GM23338 (cell line): ENCODE measurements around the gene CDNF. TPM values are rescaled to one million over a fixed set of nuclear protein-coding genes. Genes with fewer than 3 reads are reported as not detected.

Experiments
- ATAC-seq: fragments of 200-7000 bp; cut with Tn5 transposase; 3 replicates; pipeline ENCODE4 v1.9.1; 2020
- DNase-seq: peaks from one replicate; pipeline ENCODE4 v3.0.0-alpha.2; 2015; ENCODE audit warnings: low spot score
- H2AFZ ChIP-seq: fragments of 200-600 bp; sonication (generic); 2 replicates; pipeline ENCODE4 v1.8.0; 2016; ENCODE audit warnings: antibody characterized with exemption, mild to moderate bottlenecking, moderate library complexity
- H3F3A ChIP-seq: fragments of 200-600 bp; sonication (generic); replicated peaks from 2 replicates; pipeline ENCODE4 v1.8.0; 2017; ENCODE audit warnings: antibody characterized with exemption, mixed run types, low read depth
- H3K27ac ChIP-seq: fragments of 200-600 bp; sonication (generic); 2 replicates; pipeline ENCODE4 v1.6.1; 2016; ENCODE audit warnings: low read depth
- H3K27me3 ChIP-seq: fragments of 200-600 bp; sonication (generic); 2 replicates; pipeline ENCODE4 v1.8.0; 2016; ENCODE audit warnings: mild to moderate bottlenecking, mixed run types, moderate library complexity; ENCODE audit not compliant: insufficient read depth
- H3K36me3 ChIP-seq: fragments of 200-600 bp; sonication (generic); 2 replicates; pipeline ENCODE4 v1.8.0; 2016; ENCODE audit warnings: mild to moderate bottlenecking; ENCODE audit not compliant: insufficient read depth
- H3K4me1 ChIP-seq: fragments of 200-600 bp; sonication (generic); 2 replicates; pipeline ENCODE4 v1.8.0; 2016; ENCODE audit warnings: mild to moderate bottlenecking, moderate library complexity; ENCODE audit not compliant: insufficient read depth
- H3K4me2 ChIP-seq: fragments of 200-600 bp; sonication (generic); 2 replicates; pipeline ENCODE4 v1.7.1; 2017; ENCODE audit warnings: mixed run types
- H3K4me3 ChIP-seq: fragments of 200-600 bp; sonication (generic); 2 replicates; pipeline ENCODE4 v1.6.1; 2016; ENCODE audit warnings: mixed run types
- H3K79me2 ChIP-seq: fragments of 200-600 bp; sonication (generic); replicated peaks from 2 replicates; pipeline ENCODE4 v1.8.0; 2017; ENCODE audit warnings: mild to moderate bottlenecking; ENCODE audit not compliant: insufficient read depth
- H3K9me2 ChIP-seq: fragments of 200-600 bp; sonication (generic); 2 replicates; pipeline ENCODE4 v1.8.0; 2017; ENCODE audit not compliant: insufficient read depth
- H4K20me1 ChIP-seq: fragments of 200-600 bp; sonication (generic); replicated peaks from 2 replicates; pipeline ENCODE4 v1.8.0; 2017; ENCODE audit warnings: mild to moderate bottlenecking; ENCODE audit not compliant: insufficient read depth
- H3K27ac Mint-ChIP-seq: 2 replicates; pipeline ENCODE4 v1.8.0; 2020; ENCODE audit warnings: inconsistent platforms, mild to moderate bottlenecking, moderate library complexity, mixed read lengths
- H3K27me3 Mint-ChIP-seq: 3 replicates; pipeline ENCODE4 v1.8.0; 2022; ENCODE audit warnings: low read depth, mild to moderate bottlenecking, moderate library complexity, mixed read lengths, inconsistent platforms; ENCODE audit not compliant: insufficient read depth, poor library complexity
- H3K36me3 Mint-ChIP-seq: 3 replicates; pipeline ENCODE4 v1.8.0; 2021; ENCODE audit warnings: low read depth, mild to moderate bottlenecking, inconsistent platforms, moderate library complexity, mixed read lengths
- H3K4me1 Mint-ChIP-seq: 3 replicates; pipeline ENCODE4 v1.8.0; 2020; ENCODE audit warnings: mild to moderate bottlenecking, inconsistent platforms, mixed read lengths
- H3K4me3 Mint-ChIP-seq: 3 replicates; pipeline ENCODE4 v1.8.0; 2021; ENCODE audit warnings: moderate library complexity, mild to moderate bottlenecking, inconsistent platforms, mixed read lengths
- H3K9me3 Mint-ChIP-seq: 3 replicates; pipeline ENCODE4 v1.8.0; 2020; ENCODE audit warnings: moderate library complexity, mild to moderate bottlenecking, inconsistent platforms, mixed read lengths
- CREB1 ChIP-seq: fragments of 250-450 bp; sonication (Bioruptor Pico); IDR thresholded peaks from 2 replicates; pipeline ENCODE4 v1.5.0; 2020; ENCODE audit warnings: low read depth, mild to moderate bottlenecking, moderate library complexity
- EZH2 ChIP-seq: fragments of 200-600 bp; sonication (generic); IDR thresholded peaks from one replicate; pipeline ENCODE4 v1.8.0; 2017; ENCODE audit warnings: antibody characterized with exemption, mild to moderate bottlenecking, low read depth; ENCODE audit not compliant: unreplicated experiment
- EZH2phosphoT487 ChIP-seq: fragments of 200-600 bp; sonication (generic); IDR thresholded peaks from one replicate; pipeline ENCODE4 v1.8.1; 2018; ENCODE audit warnings: antibody characterized with exemption; ENCODE audit not compliant: unreplicated experiment
- JUNB ChIP-seq: IDR thresholded peaks from one replicate; pipeline ENCODE4 v1.6.1; 2016; ENCODE audit warnings: antibody characterized with exemption; ENCODE audit not compliant: unreplicated experiment
- NANOG ChIP-seq: IDR thresholded peaks from 2 replicates; pipeline ENCODE4 v1.6.1; 2016; ENCODE audit warnings: antibody characterized with exemption, borderline replicate concordance
- POLR2AphosphoS5 ChIP-seq: IDR thresholded peaks from 2 replicates; pipeline ENCODE4 v1.6.1; 2016; ENCODE audit warnings: antibody characterized with exemption, low read depth
- STAT1 ChIP-seq: IDR thresholded peaks from one replicate; pipeline ENCODE4 v1.6.1; 2016; ENCODE audit warnings: antibody characterized with exemption; ENCODE audit not compliant: unreplicated experiment
- ZNF114 ChIP-seq: fragments of 250-450 bp; sonication (Bioruptor Pico); IDR thresholded peaks from 2 replicates; pipeline ENCODE4 v1.5.0; 2020; ENCODE audit warnings: mild to moderate bottlenecking, moderate library complexity
- ZNF331 ChIP-seq: fragments of 250-450 bp; sonication (Bioruptor Pico); IDR thresholded peaks from 2 replicates; pipeline ENCODE4 v1.5.0; 2020; ENCODE audit warnings: low read depth, mild to moderate bottlenecking, moderate library complexity
- polyA plus RNA-seq: library from polyadenylated mRNA; unstranded; fragments of >200 nt; fragmentation: Nextera tagmentation; extraction: Ambion mirVana; gene quantifications from 2 replicates; pipeline ENCODE4 v1.2.1, GENCODE V29; 2016
- total RNA-seq: library from RNA; depleted of rRNA; stranded (reverse); fragments of >200 nt; shearing (Covaris generic); gene quantifications from 2 replicates; pipeline ENCODE4 v1.2.3, GENCODE V29; 2014
- TF ChIP-seq, protein P1 (sequence below), 2 experiments: fragments of 200-600 bp in 1 of 2; sonication (generic) in 1 of 2; conservative IDR thresholded peaks; 2 replicates each; pipeline versions ENCODE4 v1.5.1 to v1.6.1; 2016 to 2017; ENCODE audit warnings: antibody characterized with exemption in 2 of 2, low read depth in 2 of 2, mild to moderate bottlenecking in 2 of 2, moderate library complexity in 1 of 2
- TF ChIP-seq, protein P2 (sequence below): IDR thresholded peaks from 2 replicates; pipeline ENCODE4 v1.6.1; 2016; ENCODE audit warnings: antibody characterized with exemption
- TF ChIP-seq, protein P3 (sequence below): IDR thresholded peaks from one replicate; pipeline ENCODE4 v1.6.1; 2018; ENCODE audit warnings: antibody characterized with exemption; ENCODE audit not compliant: unreplicated experiment
- TF ChIP-seq, protein P4 (sequence below): fragments of 250-450 bp; sonication (Bioruptor Pico); IDR thresholded peaks from 2 replicates; pipeline ENCODE4 v1.5.0; 2020; ENCODE audit warnings: mild to moderate bottlenecking, moderate library complexity

CDNF gene
- total and polyA plus RNA-seq, 2 experiments from 2014 or later = 0.26 to 1.1 TPM

DNA sequence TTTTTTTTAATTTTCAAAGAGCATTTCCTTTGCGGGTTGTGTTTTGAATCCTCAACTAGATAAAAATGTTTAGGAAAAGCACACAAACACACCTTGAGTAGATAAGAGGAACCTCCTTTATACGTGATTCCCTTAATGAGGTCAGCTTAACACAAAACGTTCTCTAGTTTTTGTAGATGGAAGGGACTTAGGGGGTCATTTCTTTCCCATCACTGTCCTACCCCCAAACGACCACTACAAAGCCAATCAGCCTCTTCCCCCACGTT is 42.0 kb upstream of the CDNF start:
- H3K4me1 Mint-ChIP-seq = peaks cover 36% of the 10 kb centered on the region
- H3K27me3 Mint-ChIP-seq = peaks cover 5% of the 10 kb centered on the region
- peak overlapping the region; percentile 99 for H3K4me3 Mint-ChIP-seq
- H2AFZ ChIP-seq = no peak overlapping the region
- peaks cover 27% of the 10 kb centered on the region for H3K4me1 ChIP-seq
- peaks cover 32% of the 10 kb centered on the region for H4K20me1 ChIP-seq
- H3K36me3 Mint-ChIP-seq = peaks cover 8% of the 10 kb centered on the region
- H3K27ac ChIP-seq = no peak overlapping the region
- no peaks in the 10 kb centered on the region for H3K27me3 ChIP-seq
- no peaks in the 10 kb centered on the region; the same call in 1 of the 2 replicates for H3K36me3 ChIP-seq
- ATAC-seq (no peak), DNase-seq (peak; percentile 8)
- peak overlapping the region; percentile 73 for H3K4me3 ChIP-seq
- no peaks in the 10 kb centered on the region for H3K9me2 ChIP-seq
- TF ChIP-seq POLR2AphosphoS5 (no peak), EZH2 (no peak), NANOG (no peak), ZNF114 (no peak), ZNF331 (CRISPR knock-in tag) (no peak), CREB1 (CRISPR knock-in tag) (no peak), STAT1 (no peak), JUNB (no peak), EZH2phosphoT487 (no peak)
- TF ChIP-seq, protein P1, sequence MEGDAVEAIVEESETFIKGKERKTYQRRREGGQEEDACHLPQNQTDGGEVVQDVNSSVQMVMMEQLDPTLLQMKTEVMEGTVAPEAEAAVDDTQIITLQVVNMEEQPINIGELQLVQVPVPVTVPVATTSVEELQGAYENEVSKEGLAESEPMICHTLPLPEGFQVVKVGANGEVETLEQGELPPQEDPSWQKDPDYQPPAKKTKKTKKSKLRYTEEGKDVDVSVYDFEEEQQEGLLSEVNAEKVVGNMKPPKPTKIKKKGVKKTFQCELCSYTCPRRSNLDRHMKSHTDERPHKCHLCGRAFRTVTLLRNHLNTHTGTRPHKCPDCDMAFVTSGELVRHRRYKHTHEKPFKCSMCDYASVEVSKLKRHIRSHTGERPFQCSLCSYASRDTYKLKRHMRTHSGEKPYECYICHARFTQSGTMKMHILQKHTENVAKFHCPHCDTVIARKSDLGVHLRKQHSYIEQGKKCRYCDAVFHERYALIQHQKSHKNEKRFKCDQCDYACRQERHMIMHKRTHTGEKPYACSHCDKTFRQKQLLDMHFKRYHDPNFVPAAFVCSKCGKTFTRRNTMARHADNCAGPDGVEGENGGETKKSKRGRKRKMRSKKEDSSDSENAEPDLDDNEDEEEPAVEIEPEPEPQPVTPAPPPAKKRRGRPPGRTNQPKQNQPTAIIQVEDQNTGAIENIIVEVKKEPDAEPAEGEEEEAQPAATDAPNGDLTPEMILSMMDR (conservative IDR thresholded peaks at IDR 0.05; ENCODE audit: low read depth in 2 of 2) = no peak
- TF ChIP-seq, protein P2, sequence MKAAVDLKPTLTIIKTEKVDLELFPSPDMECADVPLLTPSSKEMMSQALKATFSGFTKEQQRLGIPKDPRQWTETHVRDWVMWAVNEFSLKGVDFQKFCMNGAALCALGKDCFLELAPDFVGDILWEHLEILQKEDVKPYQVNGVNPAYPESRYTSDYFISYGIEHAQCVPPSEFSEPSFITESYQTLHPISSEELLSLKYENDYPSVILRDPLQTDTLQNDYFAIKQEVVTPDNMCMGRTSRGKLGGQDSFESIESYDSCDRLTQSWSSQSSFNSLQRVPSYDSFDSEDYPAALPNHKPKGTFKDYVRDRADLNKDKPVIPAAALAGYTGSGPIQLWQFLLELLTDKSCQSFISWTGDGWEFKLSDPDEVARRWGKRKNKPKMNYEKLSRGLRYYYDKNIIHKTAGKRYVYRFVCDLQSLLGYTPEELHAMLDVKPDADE = no peak
- TF ChIP-seq, protein P3, sequence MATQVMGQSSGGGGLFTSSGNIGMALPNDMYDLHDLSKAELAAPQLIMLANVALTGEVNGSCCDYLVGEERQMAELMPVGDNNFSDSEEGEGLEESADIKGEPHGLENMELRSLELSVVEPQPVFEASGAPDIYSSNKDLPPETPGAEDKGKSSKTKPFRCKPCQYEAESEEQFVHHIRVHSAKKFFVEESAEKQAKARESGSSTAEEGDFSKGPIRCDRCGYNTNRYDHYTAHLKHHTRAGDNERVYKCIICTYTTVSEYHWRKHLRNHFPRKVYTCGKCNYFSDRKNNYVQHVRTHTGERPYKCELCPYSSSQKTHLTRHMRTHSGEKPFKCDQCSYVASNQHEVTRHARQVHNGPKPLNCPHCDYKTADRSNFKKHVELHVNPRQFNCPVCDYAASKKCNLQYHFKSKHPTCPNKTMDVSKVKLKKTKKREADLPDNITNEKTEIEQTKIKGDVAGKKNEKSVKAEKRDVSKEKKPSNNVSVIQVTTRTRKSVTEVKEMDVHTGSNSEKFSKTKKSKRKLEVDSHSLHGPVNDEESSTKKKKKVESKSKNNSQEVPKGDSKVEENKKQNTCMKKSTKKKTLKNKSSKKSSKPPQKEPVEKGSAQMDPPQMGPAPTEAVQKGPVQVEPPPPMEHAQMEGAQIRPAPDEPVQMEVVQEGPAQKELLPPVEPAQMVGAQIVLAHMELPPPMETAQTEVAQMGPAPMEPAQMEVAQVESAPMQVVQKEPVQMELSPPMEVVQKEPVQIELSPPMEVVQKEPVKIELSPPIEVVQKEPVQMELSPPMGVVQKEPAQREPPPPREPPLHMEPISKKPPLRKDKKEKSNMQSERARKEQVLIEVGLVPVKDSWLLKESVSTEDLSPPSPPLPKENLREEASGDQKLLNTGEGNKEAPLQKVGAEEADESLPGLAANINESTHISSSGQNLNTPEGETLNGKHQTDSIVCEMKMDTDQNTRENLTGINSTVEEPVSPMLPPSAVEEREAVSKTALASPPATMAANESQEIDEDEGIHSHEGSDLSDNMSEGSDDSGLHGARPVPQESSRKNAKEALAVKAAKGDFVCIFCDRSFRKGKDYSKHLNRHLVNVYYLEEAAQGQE = no peak
- TF ChIP-seq, protein P4, sequence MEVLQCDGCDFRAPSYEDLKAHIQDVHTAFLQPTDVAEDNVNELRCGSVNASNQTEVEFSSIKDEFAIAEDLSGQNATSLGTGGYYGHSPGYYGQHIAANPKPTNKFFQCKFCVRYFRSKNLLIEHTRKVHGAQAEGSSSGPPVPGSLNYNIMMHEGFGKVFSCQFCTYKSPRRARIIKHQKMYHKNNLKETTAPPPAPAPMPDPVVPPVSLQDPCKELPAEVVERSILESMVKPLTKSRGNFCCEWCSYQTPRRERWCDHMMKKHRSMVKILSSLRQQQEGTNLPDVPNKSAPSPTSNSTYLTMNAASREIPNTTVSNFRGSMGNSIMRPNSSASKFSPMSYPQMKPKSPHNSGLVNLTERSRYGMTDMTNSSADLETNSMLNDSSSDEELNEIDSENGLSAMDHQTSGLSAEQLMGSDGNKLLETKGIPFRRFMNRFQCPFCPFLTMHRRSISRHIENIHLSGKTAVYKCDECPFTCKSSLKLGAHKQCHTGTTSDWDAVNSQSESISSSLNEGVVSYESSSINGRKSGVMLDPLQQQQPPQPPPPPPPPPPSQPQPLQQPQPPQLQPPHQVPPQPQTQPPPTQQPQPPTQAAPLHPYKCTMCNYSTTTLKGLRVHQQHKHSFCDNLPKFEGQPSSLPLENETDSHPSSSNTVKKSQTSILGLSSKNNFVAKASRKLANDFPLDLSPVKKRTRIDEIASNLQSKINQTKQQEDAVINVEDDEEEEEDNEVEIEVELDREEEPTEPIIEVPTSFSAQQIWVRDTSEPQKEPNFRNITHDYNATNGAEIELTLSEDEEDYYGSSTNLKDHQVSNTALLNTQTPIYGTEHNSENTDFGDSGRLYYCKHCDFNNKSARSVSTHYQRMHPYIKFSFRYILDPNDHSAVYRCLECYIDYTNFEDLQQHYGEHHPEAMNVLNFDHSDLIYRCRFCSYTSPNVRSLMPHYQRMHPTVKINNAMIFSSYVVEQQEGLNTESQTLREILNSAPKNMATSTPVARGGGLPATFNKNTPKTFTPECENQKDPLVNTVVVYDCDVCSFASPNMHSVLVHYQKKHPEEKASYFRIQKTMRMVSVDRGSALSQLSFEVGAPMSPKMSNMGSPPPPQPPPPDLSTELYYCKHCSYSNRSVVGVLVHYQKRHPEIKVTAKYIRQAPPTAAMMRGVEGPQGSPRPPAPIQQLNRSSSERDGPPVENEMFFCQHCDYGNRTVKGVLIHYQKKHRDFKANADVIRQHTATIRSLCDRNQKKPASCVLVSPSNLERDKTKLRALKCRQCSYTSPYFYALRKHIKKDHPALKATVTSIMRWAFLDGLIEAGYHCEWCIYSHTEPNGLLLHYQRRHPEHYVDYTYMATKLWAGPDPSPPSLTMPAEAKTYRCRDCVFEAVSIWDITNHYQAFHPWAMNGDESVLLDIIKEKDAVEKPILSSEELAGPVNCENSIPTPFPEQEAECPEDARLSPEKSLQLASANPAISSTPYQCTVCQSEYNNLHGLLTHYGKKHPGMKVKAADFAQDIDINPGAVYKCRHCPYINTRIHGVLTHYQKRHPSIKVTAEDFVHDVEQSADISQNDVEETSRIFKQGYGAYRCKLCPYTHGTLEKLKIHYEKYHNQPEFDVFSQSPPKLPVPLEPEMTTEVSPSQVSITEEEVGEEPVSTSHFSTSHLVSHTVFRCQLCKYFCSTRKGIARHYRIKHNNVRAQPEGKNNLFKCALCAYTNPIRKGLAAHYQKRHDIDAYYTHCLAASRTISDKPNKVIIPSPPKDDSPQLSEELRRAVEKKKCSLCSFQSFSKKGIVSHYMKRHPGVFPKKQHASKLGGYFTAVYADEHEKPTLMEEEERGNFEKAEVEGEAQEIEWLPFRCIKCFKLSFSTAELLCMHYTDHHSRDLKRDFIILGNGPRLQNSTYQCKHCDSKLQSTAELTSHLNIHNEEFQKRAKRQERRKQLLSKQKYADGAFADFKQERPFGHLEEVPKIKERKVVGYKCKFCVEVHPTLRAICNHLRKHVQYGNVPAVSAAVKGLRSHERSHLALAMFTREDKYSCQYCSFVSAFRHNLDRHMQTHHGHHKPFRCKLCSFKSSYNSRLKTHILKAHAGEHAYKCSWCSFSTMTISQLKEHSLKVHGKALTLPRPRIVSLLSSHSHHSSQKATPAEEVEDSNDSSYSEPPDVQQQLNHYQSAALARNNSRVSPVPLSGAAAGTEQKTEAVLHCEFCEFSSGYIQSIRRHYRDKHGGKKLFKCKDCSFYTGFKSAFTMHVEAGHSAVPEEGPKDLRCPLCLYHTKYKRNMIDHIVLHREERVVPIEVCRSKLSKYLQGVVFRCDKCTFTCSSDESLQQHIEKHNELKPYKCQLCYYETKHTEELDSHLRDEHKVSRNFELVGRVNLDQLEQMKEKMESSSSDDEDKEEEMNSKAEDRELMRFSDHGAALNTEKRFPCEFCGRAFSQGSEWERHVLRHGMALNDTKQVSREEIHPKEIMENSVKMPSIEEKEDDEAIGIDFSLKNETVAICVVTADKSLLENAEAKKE (CRISPR knock-in tag) = no peak
- H3K9me3 Mint-ChIP-seq = no peaks in the 10 kb centered on the region
- H3K4me2 ChIP-seq = peak overlapping the region; percentile 70
- H3K27ac Mint-ChIP-seq = no peak overlapping the region; the same call in 1 of the 2 replicates
- no peaks in the 10 kb centered on the region for H3F3A ChIP-seq
- H3K79me2 ChIP-seq = peaks cover 70% of the 10 kb centered on the region
